ENCODE results near the gene B4GALT5. TPM values are rescaled to one million over a fixed set of nuclear protein-coding genes. Genes with fewer than 3 reads are reported as not detected.
A peak's percentile ranks its signal among the peaks of the same experiment; 100 is the strongest.

Gene B4GALT5
- total and polyA plus RNA-seq, 3 donors from 2014 or later = 56.9 to 69.7 (median 63.4) TPM

DNA sequence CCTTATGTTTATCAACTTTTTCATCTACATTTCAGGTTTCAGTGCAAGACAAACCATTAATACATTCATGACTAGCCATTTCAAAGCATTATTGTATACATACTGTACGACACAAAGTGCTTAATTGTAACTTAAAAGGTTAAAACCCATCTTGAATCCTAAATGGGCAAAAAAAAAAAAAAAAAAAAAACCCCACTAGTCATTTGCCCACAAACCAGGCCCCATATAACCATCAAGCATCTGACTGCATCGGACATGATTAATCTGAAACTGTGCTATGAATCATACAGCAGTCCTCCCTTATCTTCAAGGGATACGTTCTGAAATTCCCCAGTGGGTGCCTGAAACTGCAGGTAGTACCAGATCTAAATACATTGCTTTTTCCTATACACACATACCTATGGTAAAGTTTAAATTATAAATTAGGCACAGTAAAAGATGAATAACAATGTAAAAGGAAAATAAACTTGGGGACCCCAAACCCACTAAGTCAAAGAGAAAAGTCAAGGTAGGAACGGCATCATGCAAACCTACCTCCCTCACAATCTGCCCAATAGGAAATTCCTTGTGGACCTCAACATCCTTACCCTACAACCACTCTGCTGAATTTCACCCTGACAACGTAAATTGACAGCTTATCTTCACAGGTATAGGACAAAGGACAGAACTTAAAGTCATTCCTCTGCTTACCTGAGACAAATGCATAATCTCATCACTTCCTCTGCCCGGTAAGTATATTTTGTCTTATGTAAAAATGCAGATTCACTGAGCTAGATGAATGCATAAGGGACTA lies 14.3 kb downstream of the B4GALT5 start:
- no peaks in the 10 kb centered on the region for H3K9me3 ChIP-seq
- TF ChIP-seq POLR2A (IDR thresholded peaks at IDR 0.05) = no peak
- TF ChIP-seq, protein P1, sequence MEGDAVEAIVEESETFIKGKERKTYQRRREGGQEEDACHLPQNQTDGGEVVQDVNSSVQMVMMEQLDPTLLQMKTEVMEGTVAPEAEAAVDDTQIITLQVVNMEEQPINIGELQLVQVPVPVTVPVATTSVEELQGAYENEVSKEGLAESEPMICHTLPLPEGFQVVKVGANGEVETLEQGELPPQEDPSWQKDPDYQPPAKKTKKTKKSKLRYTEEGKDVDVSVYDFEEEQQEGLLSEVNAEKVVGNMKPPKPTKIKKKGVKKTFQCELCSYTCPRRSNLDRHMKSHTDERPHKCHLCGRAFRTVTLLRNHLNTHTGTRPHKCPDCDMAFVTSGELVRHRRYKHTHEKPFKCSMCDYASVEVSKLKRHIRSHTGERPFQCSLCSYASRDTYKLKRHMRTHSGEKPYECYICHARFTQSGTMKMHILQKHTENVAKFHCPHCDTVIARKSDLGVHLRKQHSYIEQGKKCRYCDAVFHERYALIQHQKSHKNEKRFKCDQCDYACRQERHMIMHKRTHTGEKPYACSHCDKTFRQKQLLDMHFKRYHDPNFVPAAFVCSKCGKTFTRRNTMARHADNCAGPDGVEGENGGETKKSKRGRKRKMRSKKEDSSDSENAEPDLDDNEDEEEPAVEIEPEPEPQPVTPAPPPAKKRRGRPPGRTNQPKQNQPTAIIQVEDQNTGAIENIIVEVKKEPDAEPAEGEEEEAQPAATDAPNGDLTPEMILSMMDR (IDR thresholded peaks at IDR 0.05) = no peak
- no peak for DNase-seq
- intact Hi-C loops (cut with DNase I; ENCODE audit: low total_unique reads) = no loop called here
- H3K36me3 ChIP-seq (ENCODE audit: low read depth, missing control alignments) = no peaks in the 10 kb centered on the region
- WGBS, 2 donors = 52 to 66% methylated on average over 6 of the region's 6 CpGs
- peaks cover 36% of the 10 kb centered on the region for H3K4me1 ChIP-seq
- H3K27ac ChIP-seq = peak overlapping the region; percentile 9 to 68
- H3K27me3 ChIP-seq = no peaks in the 10 kb centered on the region
- no peak overlapping the region for H3K4me3 ChIP-seq

DNA sequence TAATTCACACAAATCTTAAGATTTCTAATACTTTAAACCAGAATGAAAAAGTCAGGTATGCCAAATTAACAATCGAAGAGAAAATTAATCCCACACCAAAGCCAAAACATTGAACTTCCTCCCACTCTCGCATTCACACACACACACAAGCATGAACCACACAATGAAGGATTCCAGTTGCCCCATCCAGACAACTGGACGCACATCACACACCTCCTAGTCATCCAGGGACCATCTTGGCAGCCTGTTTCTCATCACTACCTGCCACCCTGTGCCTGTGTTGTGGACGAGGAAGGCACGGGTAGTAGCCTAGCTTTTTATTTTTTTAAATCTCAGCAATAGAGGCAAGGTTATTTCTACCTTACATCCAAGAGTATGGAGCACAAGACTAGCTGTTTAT lies 15.2 kb downstream of the B4GALT5 start:
- TF ChIP-seq, protein P1 (IDR thresholded peaks at IDR 0.05) = no peak
- no peak for TF ChIP-seq POLR2A (IDR thresholded peaks at IDR 0.05)
- H3K27ac ChIP-seq = peak overlapping the region in 1 of 2 donors; percentile 27
- no peaks in the 10 kb centered on the region for H3K36me3 ChIP-seq (ENCODE audit: low read depth, missing control alignments)
- intact Hi-C loops (cut with DNase I; ENCODE audit: low total_unique reads) = no loop called here
- no peaks in the 10 kb centered on the region for H3K27me3 ChIP-seq
- 64 to 66% methylated on average over 5 of the region's 5 CpGs for WGBS, 2 donors
- peaks cover 36% of the 10 kb centered on the region for H3K4me1 ChIP-seq
- DNase-seq = no peak
- no peaks in the 10 kb centered on the region for H3K9me3 ChIP-seq
- no peak overlapping the region for H3K4me3 ChIP-seq

DNA sequence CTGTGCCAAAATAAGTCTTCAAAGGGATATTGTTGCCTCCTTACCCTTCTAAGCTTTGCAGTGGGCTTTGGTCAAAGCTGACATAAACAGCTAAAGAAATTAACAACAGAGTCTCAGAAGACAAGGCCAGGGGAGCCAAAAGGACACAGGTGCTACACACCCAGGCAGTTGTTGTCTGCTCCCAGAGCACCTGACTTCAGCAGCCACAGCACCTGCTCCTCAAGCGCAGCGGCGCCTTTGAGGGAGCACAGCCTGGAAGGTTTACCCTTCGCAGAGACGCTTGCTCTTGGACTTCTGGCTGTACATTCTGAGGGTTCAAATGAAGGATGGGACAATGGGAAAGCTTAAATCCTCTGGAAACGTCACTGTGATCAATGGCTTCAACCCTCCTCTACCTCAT lies 16.6 kb downstream of the B4GALT5 start:
- intact Hi-C loops (cut with DNase I; ENCODE audit: low total_unique reads) = no loop called here

DNA sequence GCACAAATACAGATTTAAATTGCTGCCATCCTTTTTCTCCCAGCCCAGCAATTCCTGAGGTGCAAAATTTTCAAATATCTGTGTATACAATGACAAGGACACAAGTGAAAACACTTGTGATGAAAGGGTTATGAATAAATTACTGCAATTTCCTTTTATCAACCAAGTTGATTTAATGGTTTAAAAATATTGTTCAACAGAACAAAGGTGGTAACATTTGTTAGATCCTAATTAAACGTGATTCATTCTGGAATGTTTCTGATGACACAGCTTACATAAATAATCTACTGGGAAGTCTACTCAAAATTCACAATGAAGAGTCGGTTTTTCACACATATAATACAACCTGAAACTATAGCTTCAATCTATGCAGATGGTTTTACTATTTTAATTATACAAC lies 17.1 kb downstream of the B4GALT5 start:
- no peak for DNase-seq
- no peaks in the 10 kb centered on the region for H3K9me3 ChIP-seq
- no peaks in the 10 kb centered on the region for H3K27me3 ChIP-seq
- 57 to 59% methylated on average over 2 of the region's 2 CpGs for WGBS, 2 donors
- no peak overlapping the region for H3K4me3 ChIP-seq
- TF ChIP-seq, protein P1 (IDR thresholded peaks at IDR 0.05) = no peak
- H3K4me1 ChIP-seq = peaks cover 36% of the 10 kb centered on the region
- intact Hi-C loops (cut with DNase I; ENCODE audit: low total_unique reads) = no loop called here
- H3K27ac ChIP-seq = peak overlapping the region; percentile 4 to 56
- H3K36me3 ChIP-seq (ENCODE audit: low read depth, missing control alignments) = no peaks in the 10 kb centered on the region

More for the DNA sequence above, 16.6 kb downstream of the B4GALT5 start:
- WGBS, 2 donors = 85 to 95% methylated on average over 3 to 6 of the region's 6 CpGs
- Histone ChIP-seq H3K36me3 (ENCODE audit: low read depth, missing control alignments) (no peaks in the 10 kb centered on the region), H3K27me3 (no peaks in the 10 kb centered on the region), H3K27ac (peak overlapping the region in 1 of 2 donors; percentile 56), H3K9me3 (no peaks in the 10 kb centered on the region), H3K4me1 (peaks cover 32% of the 10 kb centered on the region), H3K4me3 (no peak overlapping the region)
- DNase-seq = no peak
- TF ChIP-seq, protein P1 (IDR thresholded peaks at IDR 0.05) = no peak
- no peak for TF ChIP-seq POLR2A (IDR thresholded peaks at IDR 0.05)

DNA sequence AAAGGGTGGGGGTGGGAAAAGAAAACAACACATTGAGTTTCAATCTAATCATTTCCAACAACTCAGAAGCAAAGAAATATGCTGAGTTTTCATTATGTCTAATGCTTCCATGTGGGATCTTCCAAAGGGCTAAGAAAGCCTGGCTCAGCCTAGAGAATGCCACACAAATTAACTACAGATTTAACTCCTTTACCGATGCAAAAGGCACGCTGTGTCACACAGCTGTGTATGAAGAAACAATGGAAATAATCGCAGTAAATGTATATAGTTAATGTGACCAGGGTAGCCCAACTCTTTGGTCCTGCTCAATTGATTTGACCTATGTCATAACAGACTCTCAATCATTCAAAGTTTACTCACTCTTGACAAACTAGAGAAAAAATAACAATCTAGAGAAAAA lies 17.8 kb downstream of the B4GALT5 start:
- no peaks in the 10 kb centered on the region for H3K36me3 ChIP-seq (ENCODE audit: low read depth, missing control alignments)
- H3K27ac ChIP-seq = peak overlapping the region; percentile 4 to 28
- no peak overlapping the region for H3K4me3 ChIP-seq
- TF ChIP-seq POLR2A (IDR thresholded peaks at IDR 0.05) = no peak
- TF ChIP-seq, protein P1 (IDR thresholded peaks at IDR 0.05) = no peak
- intact Hi-C loops (cut with DNase I; ENCODE audit: low total_unique reads) = no loop called here
- 78 to 80% methylated on average over 3 of the region's 3 CpGs for WGBS, 2 donors
- no peaks in the 10 kb centered on the region for H3K27me3 ChIP-seq
- no peak for DNase-seq
- peaks cover 39% of the 10 kb centered on the region for H3K4me1 ChIP-seq
- H3K9me3 ChIP-seq = no peaks in the 10 kb centered on the region
